ENCODE measurements around the gene HINT1. TPM values are rescaled to one million over a fixed set of nuclear protein-coding genes. Genes with fewer than 3 reads are reported as not detected.

Gene HINT1
- total and polyA plus RNA-seq, 2 of the 4 experiments (the other 2 are of a cell fraction), result 179 to 352 TPM

GRCh38 chr5:131204964-131205363, 39.9 kb upstream of the HINT1 start:
- H3K27ac ChIP-seq (ENCODE audit: insufficient read depth, low read length), result no peak overlapping the region
- H2BK120ac ChIP-seq (ENCODE audit: low read depth, low read length), result no peak overlapping the region
- H3K18ac ChIP-seq (ENCODE audit: low read depth, low read length), result no peak overlapping the region
- no peak overlapping the region for H2AFZ ChIP-seq (replicated peaks; ENCODE audit: low read length, poor library complexity)
- H4K91ac ChIP-seq (ENCODE audit: insufficient read depth, low read depth, low read length), result no peak overlapping the region
- H3K4me1 ChIP-seq (ENCODE audit: control insufficient read depth, insufficient read depth, low read length), result no peaks in the 10 kb centered on the region
- H2AK9ac ChIP-seq (replicated peaks; ENCODE audit: low read depth, low read length, poor library complexity), result no peak overlapping the region
- no peaks in the 10 kb centered on the region for H3K36me3 ChIP-seq (ENCODE audit: control insufficient read depth, insufficient read depth, low read length)
- H2BK15ac ChIP-seq (ENCODE audit: low read depth, low read length), result no peak overlapping the region
- no CpG with 5 or more reads among the region's 2 CpGs for WGBS, 2 experiments (ENCODE audit: extremely low coverage in 2 of 2, insufficient read length in 1 of 2)
- no peak overlapping the region for H2AK5ac ChIP-seq (ENCODE audit: low read depth, low read length)
- in situ Hi-C loops (cut with MboI; ENCODE audit: low sequenced_read_pairs) (no loop called here), dilution Hi-C loops (cut with HindIII; ENCODE audit: low sequenced_read_pairs, unreplicated experiment) (no loop called here), intact Hi-C loops (cut with micrococcal nuclease) (no loop called here)
- H3K56ac ChIP-seq (ENCODE audit: extremely low read depth, insufficient read depth, low read length), result no peak overlapping the region
- no peak for ATAC-seq (ENCODE audit: low read depth)
- CTCF ChIA-PET, result interaction anchor here (0.6 kb wide), 1 partner anchor 61 kb away, joined by 4 read pairs; no protein-coding TSS in a partner anchor
- no peaks in the 10 kb centered on the region for H4K20me1 ChIP-seq (ENCODE audit: insufficient read depth, low read length)
- no peak for DNase-seq
- H3K14ac ChIP-seq (replicated peaks; ENCODE audit: low read depth, low read length), result no peak overlapping the region
- no peaks in the 10 kb centered on the region for H3K9me1 ChIP-seq (ENCODE audit: insufficient read depth, low read length)
- no peak overlapping the region for H3K23ac ChIP-seq (ENCODE audit: low read depth, low read length)
- H3K9me3 ChIP-seq (ENCODE audit: control insufficient read depth, insufficient read depth, low read length), result no peaks in the 10 kb centered on the region
- no peak overlapping the region for H2BK5ac ChIP-seq (ENCODE audit: low read depth, low read length, poor library complexity, severe bottlenecking)
- BruUV-seq (replicated peaks), result no TSS peak
- no peaks in the 10 kb centered on the region for H3K27me3 ChIP-seq (ENCODE audit: control insufficient read depth, insufficient read depth, low read length)
- H4K8ac ChIP-seq (ENCODE audit: low read depth in 2 of 2, low read length in 2 of 2), result no peak overlapping the region
- no peak overlapping the region for H3K4me3 ChIP-seq (ENCODE audit: insufficient read depth, low read depth, low read length)
- POLR2A ChIA-PET (ENCODE audit: unreplicated experiment), result no interaction called here
- no peak overlapping the region for H4K5ac ChIP-seq (ENCODE audit: low read depth, low read length)
- no peak for TF ChIP-seq FOS (IDR thresholded peaks at IDR 0.05; ENCODE audit: low read depth, low read length)
- no peaks in the 10 kb centered on the region for H3K79me1 ChIP-seq (ENCODE audit: low read depth in 1 of 2, low read length in 2 of 2)
- no peak overlapping the region for H2BK20ac ChIP-seq (ENCODE audit: low read depth, low read length)
- no peak overlapping the region for H3K4me2 ChIP-seq (ENCODE audit: low read depth, low read length)
- H3K9ac ChIP-seq (ENCODE audit: low read depth, low read length), result no peak overlapping the region
- H3K4ac ChIP-seq (ENCODE audit: low read depth, low read length), result no peak overlapping the region
